HepG2 (cell line): Measurements from ENCODE around the gene LYSMD3.

Source experiments
- ASH2L ChIP-seq: fragments of 300-600, 200-600 bp; sonication (generic); IDR thresholded peaks from 2 replicates; pipeline ENCODE4 v1.7.0; 2017; ENCODE audit warnings: low read depth, mild to moderate bottlenecking, moderate library complexity, mixed read lengths, low read length; ENCODE audit not compliant: insufficient read length
- BCLAF1 ChIP-seq: fragments of 450-650 bp; IDR thresholded peaks from 2 replicates; pipeline ENCODE4 v1.6.1; 2017; ENCODE audit warnings: mild to moderate bottlenecking
- CHD2 ChIP-seq: IDR thresholded peaks from 2 replicates; pipeline ENCODE4 v1.6.1; 2011; ENCODE audit warnings: low read depth, low read length, improper control_type of control experiment
- CREB1 ChIP-seq, 2 experiments: fragments of 450-650 bp in 1 of 2; IDR thresholded peaks; 2 replicates each; pipeline ENCODE4 v1.6.1; 2016 to 2017; ENCODE audit warnings: control low read depth in 1 of 2, mild to moderate bottlenecking in 1 of 2, missing compliant biosample characterization in 1 of 2, missing genetic modification characterization in 1 of 2
- NONO ChIP-seq, 2 experiments: fragments of 450-650 bp in 1 of 2; sonication (generic) in 1 of 2; formaldehyde crosslinking in 1 of 2; IDR thresholded peaks in 1 of 2; conservative IDR thresholded peaks in 1 of 2; 2 replicates each; pipeline versions ENCODE4 v1.6.1 to v1.8.0; 2017 to 2022; ENCODE audit warnings: mild to moderate bottlenecking in 1 of 2, missing genetic modification reagents in 1 of 2, moderate library complexity in 1 of 2
- POLR2A ChIP-seq, 2 experiments: IDR thresholded peaks; 2 replicates each; pipeline ENCODE4 v1.6.1; 2011; ENCODE audit warnings: low read depth in 2 of 2, low read length in 2 of 2, mild to moderate bottlenecking in 1 of 2, moderate library complexity in 1 of 2; ENCODE audit not compliant: insufficient read depth in 1 of 2
- RAD51 ChIP-seq: fragments of 450-650 bp; IDR thresholded peaks from 2 replicates; pipeline ENCODE4 v1.6.1; 2016; ENCODE audit warnings: borderline replicate concordance
- TARDBP ChIP-seq: sonication (generic); formaldehyde crosslinking; IDR thresholded peaks from 2 replicates; pipeline ENCODE4 v1.8.0; 2022; ENCODE audit warnings: mild to moderate bottlenecking, missing genetic modification reagents
- TRIM24 ChIP-seq: sonication (generic); formaldehyde crosslinking; IDR thresholded peaks from 2 replicates; pipeline ENCODE4 v1.8.0; 2022; ENCODE audit warnings: mild to moderate bottlenecking, missing genetic modification reagents
- ZNF274 ChIP-seq: sonication (generic); formaldehyde crosslinking; IDR thresholded peaks from 2 replicates; pipeline ENCODE4 v1.5.1; 2020; ENCODE audit warnings: mild to moderate bottlenecking, missing genetic modification reagents
- ZNF335 ChIP-seq: sonication (generic); formaldehyde crosslinking; IDR thresholded peaks from 2 replicates; pipeline ENCODE4 v1.4.0; 2020; ENCODE audit warnings: missing genetic modification reagents
- TF ChIP-seq, protein P1 (sequence below): sonication (generic); formaldehyde crosslinking; IDR thresholded peaks from 2 replicates; pipeline ENCODE4 v1.4.0; 2020; ENCODE audit warnings: missing genetic modification reagents, borderline replicate concordance
- TF ChIP-seq, protein P2 (sequence below): sonication (generic); formaldehyde crosslinking; IDR thresholded peaks from 2 replicates; pipeline ENCODE4 v1.4.0; 2020; ENCODE audit warnings: missing genetic modification reagents
- TF ChIP-seq, protein P3 (sequence below): sonication (generic); formaldehyde crosslinking; IDR thresholded peaks from 2 replicates; pipeline ENCODE4 v1.4.0; 2020; ENCODE audit warnings: missing genetic modification reagents; ENCODE audit errors: not compliant biosample characterization

GRCh38 chr5:90565491-90565890 is 36.1 kb upstream of the LYSMD3 start:
- TF ChIP-seq ZNF274 (CRISPR knock-in tag), result no peak
- TF ChIP-seq TARDBP (CRISPR knock-in tag), result no peak
- TF ChIP-seq, protein P1, sequence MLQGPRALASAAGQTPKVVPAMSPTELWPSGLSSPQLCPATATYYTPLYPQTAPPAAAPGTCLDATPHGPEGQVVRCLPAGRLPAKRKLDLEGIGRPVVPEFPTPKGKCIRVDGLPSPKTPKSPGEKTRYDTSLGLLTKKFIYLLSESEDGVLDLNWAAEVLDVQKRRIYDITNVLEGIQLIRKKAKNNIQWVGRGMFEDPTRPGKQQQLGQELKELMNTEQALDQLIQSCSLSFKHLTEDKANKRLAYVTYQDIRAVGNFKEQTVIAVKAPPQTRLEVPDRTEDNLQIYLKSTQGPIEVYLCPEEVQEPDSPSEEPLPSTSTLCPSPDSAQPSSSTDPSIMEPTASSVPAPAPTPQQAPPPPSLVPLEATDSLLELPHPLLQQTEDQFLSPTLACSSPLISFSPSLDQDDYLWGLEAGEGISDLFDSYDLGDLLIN (CRISPR knock-in tag), result no peak
- TF ChIP-seq POLR2A (IDR thresholded peaks at IDR 0.05; ENCODE audit: insufficient read depth in 1 of 2, low read depth in 2 of 2, low read length in 2 of 2), result no peak
- no peak for TF ChIP-seq RAD51
- TF ChIP-seq TRIM24 (CRISPR knock-in tag), result no peak
- TF ChIP-seq ZNF335 (CRISPR knock-in tag), result no peak
- TF ChIP-seq CREB1 (IDR thresholded peaks at IDR 0.05), result no peak
- no peak for TF ChIP-seq CREB1 (CRISPR knock-in tag; IDR thresholded peaks at IDR 0.05)
- no peak for TF ChIP-seq CHD2
- no peak for TF ChIP-seq BCLAF1
- TF ChIP-seq, protein P2, sequence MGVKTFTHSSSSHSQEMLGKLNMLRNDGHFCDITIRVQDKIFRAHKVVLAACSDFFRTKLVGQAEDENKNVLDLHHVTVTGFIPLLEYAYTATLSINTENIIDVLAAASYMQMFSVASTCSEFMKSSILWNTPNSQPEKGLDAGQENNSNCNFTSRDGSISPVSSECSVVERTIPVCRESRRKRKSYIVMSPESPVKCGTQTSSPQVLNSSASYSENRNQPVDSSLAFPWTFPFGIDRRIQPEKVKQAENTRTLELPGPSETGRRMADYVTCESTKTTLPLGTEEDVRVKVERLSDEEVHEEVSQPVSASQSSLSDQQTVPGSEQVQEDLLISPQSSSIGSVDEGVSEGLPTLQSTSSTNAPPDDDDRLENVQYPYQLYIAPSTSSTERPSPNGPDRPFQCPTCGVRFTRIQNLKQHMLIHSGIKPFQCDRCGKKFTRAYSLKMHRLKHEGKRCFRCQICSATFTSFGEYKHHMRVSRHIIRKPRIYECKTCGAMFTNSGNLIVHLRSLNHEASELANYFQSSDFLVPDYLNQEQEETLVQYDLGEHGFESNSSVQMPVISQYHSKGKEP (CRISPR knock-in tag), result no peak
- TF ChIP-seq, protein P3, sequence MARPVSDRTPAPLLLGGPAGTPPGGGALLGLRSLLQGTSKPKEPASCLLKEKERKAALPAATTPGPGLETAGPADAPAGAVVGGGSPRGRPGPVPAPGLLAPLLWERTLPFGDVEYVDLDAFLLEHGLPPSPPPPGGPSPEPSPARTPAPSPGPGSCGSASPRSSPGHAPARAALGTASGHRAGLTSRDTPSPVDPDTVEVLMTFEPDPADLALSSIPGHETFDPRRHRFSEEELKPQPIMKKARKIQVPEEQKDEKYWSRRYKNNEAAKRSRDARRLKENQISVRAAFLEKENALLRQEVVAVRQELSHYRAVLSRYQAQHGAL (CRISPR knock-in tag), result no peak
- TF ChIP-seq NONO (IDR thresholded peaks at IDR 0.05), result no peak
- no peak for TF ChIP-seq NONO (CRISPR knock-in tag; conservative IDR thresholded peaks at IDR 0.05)
- TF ChIP-seq ASH2L, result no peak
